A549 (cell line): ENCODE data around the gene CCPG1.

ENCODE experiments used
- POLR2A ChIP-seq: IDR thresholded peaks from 2 replicates; pipeline ENCODE4 v1.6.1; 2012; ENCODE audit warnings: mild to moderate bottlenecking, low read length
- REST ChIP-seq: fragments of 200-600 bp; sonication (generic); IDR thresholded peaks from 2 replicates; pipeline ENCODE4 v1.6.1; 2016; ENCODE audit warnings: antibody characterized with exemption, mild to moderate bottlenecking, moderate library complexity
- TF ChIP-seq, protein P1 (sequence below): fragments of >200 bp; sonication (Bioruptor Twin); formaldehyde crosslinking; IDR thresholded peaks from 3 replicates; pipeline ENCODE4 v1.5.1; 2016
- TF ChIP-seq, protein P2 (sequence below): IDR thresholded peaks from 2 replicates; pipeline ENCODE4 v1.6.1; 2012; ENCODE audit warnings: low read depth, borderline replicate concordance

DNA sequence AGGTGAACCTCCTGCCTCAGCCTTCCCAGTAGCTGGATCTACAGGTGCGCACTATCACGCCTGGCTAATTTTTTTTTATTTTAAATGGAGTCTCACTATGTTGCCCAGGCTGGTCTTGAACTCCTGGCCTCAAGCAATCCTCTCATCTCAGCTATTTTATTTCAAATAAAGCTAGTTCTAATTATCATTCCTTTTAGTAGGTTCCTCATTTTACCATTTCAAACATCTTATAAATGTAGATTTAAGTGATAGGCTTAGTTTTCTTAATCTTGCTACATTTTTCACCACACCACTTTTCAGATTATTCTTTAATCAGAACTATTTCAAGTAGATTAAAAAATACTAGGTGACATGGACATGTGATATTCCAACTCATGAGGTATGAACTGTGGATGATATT is 58.9 kb downstream of the CCPG1 start:
- TF ChIP-seq, protein P1, sequence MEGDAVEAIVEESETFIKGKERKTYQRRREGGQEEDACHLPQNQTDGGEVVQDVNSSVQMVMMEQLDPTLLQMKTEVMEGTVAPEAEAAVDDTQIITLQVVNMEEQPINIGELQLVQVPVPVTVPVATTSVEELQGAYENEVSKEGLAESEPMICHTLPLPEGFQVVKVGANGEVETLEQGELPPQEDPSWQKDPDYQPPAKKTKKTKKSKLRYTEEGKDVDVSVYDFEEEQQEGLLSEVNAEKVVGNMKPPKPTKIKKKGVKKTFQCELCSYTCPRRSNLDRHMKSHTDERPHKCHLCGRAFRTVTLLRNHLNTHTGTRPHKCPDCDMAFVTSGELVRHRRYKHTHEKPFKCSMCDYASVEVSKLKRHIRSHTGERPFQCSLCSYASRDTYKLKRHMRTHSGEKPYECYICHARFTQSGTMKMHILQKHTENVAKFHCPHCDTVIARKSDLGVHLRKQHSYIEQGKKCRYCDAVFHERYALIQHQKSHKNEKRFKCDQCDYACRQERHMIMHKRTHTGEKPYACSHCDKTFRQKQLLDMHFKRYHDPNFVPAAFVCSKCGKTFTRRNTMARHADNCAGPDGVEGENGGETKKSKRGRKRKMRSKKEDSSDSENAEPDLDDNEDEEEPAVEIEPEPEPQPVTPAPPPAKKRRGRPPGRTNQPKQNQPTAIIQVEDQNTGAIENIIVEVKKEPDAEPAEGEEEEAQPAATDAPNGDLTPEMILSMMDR, result no peak
- no peak for TF ChIP-seq POLR2A
- TF ChIP-seq, protein P2, sequence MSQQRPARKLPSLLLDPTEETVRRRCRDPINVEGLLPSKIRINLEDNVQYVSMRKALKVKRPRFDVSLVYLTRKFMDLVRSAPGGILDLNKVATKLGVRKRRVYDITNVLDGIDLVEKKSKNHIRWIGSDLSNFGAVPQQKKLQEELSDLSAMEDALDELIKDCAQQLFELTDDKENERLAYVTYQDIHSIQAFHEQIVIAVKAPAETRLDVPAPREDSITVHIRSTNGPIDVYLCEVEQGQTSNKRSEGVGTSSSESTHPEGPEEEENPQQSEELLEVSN, result no peak
- TF ChIP-seq REST, result no peak
